Stimulated activated CD4-positive, alpha-beta T cell treated with anti-CD3 and anti-CD28 coated beads, Interleukin-4, amount 100 ng/mL, for 1 hour (primary cell): Measurements from ENCODE around the gene CCDC43.
"Not testable (repeated sequence)": the region's sequence is repeated elsewhere in the genome, so short reads cannot be mapped to it uniquely, and the experiment has no call there.

ENCODE experiments used
- DNase-seq: peaks from one replicate; pipeline ENCODE4 v3.0.0-alpha.2; 2020

CCDC43 gene, protein sequence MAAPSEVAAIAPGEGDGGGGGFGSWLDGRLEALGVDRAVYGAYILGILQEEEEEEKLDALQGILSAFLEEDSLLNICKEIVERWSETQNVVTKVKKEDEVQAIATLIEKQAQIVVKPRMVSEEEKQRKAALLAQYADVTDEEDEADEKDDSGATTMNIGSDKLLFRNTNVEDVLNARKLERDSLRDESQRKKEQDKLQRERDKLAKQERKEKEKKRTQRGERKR

GRCh38 chr17:44689477-44690217, at the start of gene CCDC43:
Gene CCDC43 (minus strand): TSS chr17:44689776. CDS start chr17:44689753, 23 bp downstream.
- DNase-seq = peak; percentile 91

DNA sequence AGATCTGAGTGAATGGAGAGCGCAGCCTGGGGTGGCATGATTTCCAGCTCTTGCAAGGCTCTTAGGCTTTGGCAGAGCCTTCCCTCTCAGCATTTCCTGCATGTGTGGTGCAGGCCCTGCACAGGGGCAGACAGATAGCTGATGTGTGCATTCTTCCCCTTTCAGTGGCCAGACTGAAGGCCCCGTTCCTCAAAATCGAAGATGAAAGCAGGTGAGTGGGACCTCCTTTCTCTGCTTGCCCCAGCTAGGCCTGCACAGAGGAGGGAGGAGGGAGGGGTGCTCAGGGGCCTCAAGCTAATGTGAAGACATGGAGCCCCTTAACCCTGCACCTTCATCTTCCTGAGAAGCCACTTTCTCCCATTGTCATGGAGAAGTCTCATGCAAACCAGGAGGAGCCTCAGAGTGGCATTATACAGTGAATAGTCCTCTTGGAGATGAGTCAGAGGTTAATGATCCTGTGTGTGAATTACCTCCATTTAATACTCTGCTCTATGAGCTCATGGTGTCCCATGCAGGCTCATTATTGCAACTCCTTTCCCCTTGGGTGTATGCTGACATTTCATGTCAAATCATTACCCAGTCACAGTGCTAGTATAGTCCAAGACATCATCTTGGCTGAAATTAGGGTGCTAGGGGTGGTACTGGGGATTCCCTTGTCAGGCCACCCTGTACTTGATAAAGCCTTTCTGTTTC, 48.8 kb upstream of the CCDC43 start:
- DNase-seq = no peak

GRCh38 chr17:44736551-44737240, 47.1 kb upstream of the CCDC43 start:
- DNase-seq = no peak

DNA sequence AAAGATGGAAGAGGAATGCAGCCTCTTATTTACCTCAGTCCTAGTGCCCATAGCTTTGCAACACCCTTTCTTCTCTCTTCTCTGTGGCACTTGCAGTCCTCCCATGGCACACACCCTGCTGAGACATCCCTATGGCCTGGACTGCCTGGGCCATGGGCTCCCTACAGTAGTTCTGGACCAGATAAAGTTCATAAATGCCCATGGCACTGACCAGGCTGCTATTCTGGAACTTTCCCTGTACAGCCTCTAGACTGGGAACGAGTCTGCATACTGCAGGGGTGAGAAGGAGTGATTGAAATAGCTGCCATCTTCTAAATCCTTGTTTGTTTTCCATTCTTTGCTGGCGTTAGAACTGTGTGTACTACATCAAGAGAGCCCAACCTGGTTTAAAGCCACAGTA, 44.7 kb upstream of the CCDC43 start:
- DNase-seq = no peak

DNA sequence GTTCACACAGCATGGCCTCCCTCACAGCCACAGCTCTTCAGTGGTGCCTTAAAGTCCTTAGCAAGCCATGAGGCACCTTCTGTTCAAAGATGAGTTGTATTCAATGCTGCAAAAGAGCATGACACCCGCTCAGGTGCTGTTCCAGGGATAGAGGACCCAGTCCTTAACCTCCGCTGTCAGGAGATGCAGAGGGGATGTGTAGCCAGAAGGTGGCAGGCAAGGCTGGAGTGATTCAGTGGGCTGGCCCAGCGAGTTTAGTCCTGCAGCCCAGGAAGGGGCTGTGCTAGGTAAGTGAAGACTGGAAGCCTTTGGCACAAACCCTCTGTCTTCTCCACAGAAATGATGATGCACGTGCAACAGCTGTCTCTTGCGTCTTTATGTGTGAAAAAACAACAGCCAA, 44.2 kb upstream of the CCDC43 start:
- DNase-seq = no peak

GRCh38 chr17:44726121-44726520, 36.5 kb upstream of the CCDC43 start:
- not testable (repeated sequence) for DNase-seq

- no peak for DNase-seq
These were observed 32.7 kb upstream of the CCDC43 start for GRCh38 chr17:44722254-44722653.

GRCh38 chr17:44719444-44719843, 29.9 kb upstream of the CCDC43 start:
- DNase-seq = no peak

DNA sequence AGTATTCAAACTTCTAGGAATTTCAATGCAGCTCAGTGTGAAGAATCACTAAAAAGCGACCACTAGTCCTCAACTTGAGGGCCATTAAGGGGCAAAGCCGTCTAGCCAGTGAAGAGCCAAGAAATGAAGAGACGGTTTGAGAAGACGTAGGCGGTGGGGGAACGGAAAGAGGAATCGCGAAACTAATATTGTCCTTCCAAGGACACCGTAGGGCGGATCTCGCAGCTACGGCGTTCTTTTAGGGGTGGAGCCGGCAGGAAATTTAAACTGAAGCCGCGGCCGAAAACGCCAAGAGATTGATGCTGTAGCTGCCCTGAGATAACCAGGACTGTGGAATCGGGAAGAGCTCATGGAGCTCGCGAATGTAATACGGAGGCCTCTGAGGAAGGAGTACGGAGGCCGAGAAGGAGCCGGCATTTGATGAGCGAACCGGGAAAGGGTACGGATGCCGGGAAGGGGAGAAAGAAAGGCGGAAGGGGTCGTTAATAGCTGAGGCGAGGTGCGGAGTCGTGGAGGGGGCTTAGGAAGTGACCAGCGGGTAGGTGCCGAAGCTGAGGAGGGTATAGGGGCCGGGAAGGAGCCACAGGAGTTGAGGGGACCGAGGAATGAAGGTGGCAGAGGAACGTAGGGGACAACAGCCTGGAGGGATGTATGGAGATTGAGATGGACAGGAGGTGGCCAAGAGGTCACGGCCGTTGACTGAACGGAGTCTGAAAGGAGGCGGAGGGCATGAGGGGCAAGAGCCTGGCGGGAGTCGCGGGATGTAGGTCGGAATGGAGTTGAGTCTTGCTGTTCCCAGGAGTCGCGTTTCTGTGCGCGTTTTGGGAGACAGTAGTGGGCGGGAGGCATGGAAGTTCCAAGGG, 19.1 kb upstream of the CCDC43 start, which contains the start of gene DBF4B:
DBF4B (plus strand) TSS at position 265 of the 863 bp plus-strand sequence; CDS start at position 421, 156 bp downstream.
- peak; percentile 74 for DNase-seq

GRCh38 chr17:44707755-44708400, 18.3 kb upstream of the CCDC43 start:
- no peak for DNase-seq

- DNase-seq = not testable (repeated sequence)
These were observed 10.7 kb upstream of the CCDC43 start for GRCh38 chr17:44700288-44700687.

DNA sequence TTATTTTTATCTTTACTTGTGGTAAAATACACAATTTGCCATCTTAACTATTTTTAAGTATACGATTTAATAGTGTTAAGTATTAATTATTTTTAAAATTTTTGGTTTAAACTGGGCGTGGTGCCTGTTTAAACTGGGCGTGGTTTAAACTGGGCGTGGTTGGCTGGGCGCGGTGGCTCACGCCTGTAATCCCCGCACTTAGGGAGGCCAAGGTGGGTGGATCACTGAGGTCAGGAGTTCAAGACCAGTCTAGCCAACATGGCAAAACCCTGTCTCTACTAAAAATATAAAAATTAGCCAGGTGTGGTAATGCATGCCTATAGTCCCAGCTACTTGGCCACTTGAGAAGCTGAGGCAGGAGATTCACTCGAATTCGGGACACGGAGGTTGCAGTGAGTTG, 4.0 kb upstream of the CCDC43 start:
- no peak for DNase-seq

- DNase-seq = not testable (repeated sequence)
These were observed 1.2 kb upstream of the CCDC43 start for GRCh38 chr17:44690746-44691306.

DNA sequence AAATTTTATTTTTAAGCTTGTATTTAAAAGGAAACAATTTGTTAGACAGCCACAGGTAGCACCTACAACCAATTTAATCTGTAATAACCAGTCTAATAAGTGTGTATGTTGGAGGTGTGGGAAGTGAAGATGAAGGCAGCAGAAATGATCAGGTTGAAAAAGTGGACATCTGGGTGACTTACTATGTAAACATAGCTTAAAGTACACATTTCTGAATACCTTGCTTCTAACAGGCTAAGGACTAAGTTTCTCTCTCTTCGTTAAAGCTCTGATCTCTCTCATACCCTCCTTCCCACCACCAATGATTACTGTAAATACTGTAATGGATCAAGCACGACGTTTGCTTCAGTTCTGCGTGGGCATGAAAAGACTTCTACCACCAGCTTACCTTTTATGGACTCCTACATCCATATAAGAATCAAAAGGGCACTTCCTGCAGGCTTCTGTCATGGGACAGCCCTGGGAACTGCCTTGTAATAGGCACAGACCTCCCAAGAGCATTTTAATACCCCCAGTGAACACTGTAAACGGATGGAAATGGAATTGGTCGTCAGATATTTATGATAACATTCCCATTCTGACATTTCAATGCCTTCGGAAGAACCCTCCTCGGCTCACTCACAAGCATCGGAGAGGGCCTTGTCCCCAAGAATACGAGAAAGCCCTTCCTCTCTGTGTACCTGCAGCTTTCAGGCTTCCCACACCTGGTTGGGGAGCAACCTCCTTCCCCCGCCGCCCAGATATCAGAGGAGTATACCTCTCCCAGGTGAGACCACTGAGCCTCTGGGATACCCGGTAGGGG, 700 bp downstream of the CCDC43 start:
- DNase-seq = no peak

GRCh38 chr17:44688200-44688599, 1.4 kb downstream of the CCDC43 start:
- DNase-seq = no peak

- no peak for DNase-seq
These were observed 1.8 kb downstream of the CCDC43 start for GRCh38 chr17:44687756-44688155.

DNA sequence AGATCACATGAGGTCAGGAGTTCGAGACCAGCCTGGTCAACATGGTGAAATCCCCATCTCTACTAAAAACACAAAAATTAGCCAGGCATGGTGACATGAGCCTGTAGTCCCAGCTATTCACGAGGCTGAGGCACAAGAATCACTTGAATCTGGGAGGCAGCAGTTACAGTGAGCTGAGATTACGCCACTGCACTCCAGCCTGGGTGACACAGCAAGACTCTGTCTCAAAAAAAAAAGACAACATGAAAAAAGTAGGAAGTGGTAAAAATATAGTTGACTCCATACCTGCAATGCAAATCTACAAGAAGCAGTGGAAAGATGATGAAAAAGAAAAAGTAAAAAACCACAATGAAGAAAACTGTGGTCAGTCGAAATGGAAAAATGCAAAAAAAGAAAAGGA, 6.3 kb downstream of the CCDC43 start:
- DNase-seq = not testable (repeated sequence)

- no peak for DNase-seq
These were observed 12.4 kb downstream of the CCDC43 start for GRCh38 chr17:44677136-44677535.

- DNase-seq = no peak
These were observed 15.7 kb downstream of the CCDC43 start for GRCh38 chr17:44673893-44674292.

DNA sequence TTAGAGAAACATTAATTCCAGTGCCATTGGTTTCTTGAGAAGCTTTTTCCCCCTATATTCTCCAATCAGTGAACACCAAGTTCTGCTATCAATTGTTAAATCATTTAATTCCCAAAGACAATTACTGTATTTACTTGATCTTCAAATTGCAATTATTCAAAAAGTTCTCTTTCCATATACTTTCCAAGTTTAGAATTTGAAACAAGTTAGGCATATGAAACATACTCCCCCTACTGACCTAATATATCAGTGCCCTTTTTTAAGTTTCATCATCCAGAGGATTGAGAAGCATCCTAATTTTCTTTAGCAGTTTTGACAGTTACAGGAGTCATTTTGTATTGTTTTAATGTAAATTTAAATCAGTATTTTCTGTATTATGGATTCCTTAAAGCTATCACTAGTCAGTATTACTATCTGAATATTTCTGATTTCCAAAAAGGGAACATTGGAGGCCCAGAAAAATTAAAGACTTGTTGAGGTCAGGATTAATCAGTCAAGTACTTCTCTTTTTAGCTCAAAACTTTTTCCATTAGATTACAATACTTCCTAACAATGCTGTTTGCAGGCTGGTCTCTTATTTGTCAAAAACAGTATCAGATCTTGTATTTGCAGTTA, 17.0 kb downstream of the CCDC43 start:
- DNase-seq = no peak
